ENCODE data around the gene SLC25A47. TPM values are rescaled to one million over a fixed set of nuclear protein-coding genes. Genes with fewer than 3 reads are reported as not detected.

SLC25A47 gene
- total and polyA plus RNA-seq, 2 experiments from 2014 or later, result 1.8 TPM

DNA sequence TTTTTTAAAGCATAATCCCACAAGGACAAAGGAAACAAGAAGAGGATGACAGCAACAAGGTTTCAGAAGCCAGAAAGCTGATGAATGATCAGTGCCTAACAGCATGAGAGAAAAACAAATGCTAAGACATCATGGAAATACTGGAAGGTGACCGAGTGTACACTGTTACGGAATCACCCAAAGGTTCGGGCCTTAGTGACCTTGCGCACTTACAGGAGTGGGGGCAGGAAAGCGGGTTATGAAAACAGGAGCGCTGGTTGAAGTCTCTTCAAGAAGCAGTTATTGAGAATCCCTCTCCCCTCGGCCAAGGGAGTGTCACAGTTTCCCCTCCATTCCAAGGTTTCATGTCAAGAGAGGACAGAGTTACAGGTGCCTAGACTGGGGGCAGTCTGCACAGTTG, 42.6 kb downstream of the SLC25A47 start:
- H3K9me2 ChIP-seq (replicated peaks; ENCODE audit: insufficient read depth), result no peaks in the 10 kb centered on the region
- no peaks in the 10 kb centered on the region for H4K20me1 ChIP-seq (ENCODE audit: insufficient read depth, poor library complexity, severe bottlenecking)
- H3K9me3 ChIP-seq (ENCODE audit: low read depth), result no peaks in the 10 kb centered on the region
- WGBS (ENCODE audit: low lambda C conversion rate, missing lambda C conversion rate), result 96% methylated on average over 6 of the region's 7 CpGs
- peaks cover 31% of the 10 kb centered on the region for H3K79me2 ChIP-seq
- H3K4me1 ChIP-seq (ENCODE audit: insufficient read depth), result peaks cover 18% of the 10 kb centered on the region
- no peak for DNase-seq (ENCODE audit: low spot score)
- H3K27me3 ChIP-seq, result no peaks in the 10 kb centered on the region
- H3K27ac ChIP-seq, result no peak overlapping the region
- no peak overlapping the region for H3K4me2 ChIP-seq
- no peak overlapping the region for H3K4me3 ChIP-seq
- no peak overlapping the region for H2AFZ ChIP-seq
- H3K36me3 ChIP-seq (replicated peaks; ENCODE audit: insufficient read depth, low read depth), result no peaks in the 10 kb centered on the region
- TF ChIP-seq EZH2phosphoT487 (IDR thresholded peaks at IDR 0.05; ENCODE audit: low read depth, severe bottlenecking, unreplicated experiment) (no peak), EZH2 (IDR thresholded peaks at IDR 0.05; ENCODE audit: borderline replicate concordance) (no peak)
- TF ChIP-seq, protein P1, sequence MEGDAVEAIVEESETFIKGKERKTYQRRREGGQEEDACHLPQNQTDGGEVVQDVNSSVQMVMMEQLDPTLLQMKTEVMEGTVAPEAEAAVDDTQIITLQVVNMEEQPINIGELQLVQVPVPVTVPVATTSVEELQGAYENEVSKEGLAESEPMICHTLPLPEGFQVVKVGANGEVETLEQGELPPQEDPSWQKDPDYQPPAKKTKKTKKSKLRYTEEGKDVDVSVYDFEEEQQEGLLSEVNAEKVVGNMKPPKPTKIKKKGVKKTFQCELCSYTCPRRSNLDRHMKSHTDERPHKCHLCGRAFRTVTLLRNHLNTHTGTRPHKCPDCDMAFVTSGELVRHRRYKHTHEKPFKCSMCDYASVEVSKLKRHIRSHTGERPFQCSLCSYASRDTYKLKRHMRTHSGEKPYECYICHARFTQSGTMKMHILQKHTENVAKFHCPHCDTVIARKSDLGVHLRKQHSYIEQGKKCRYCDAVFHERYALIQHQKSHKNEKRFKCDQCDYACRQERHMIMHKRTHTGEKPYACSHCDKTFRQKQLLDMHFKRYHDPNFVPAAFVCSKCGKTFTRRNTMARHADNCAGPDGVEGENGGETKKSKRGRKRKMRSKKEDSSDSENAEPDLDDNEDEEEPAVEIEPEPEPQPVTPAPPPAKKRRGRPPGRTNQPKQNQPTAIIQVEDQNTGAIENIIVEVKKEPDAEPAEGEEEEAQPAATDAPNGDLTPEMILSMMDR (IDR thresholded peaks at IDR 0.05; ENCODE audit: poor library complexity), result no peak

DNA sequence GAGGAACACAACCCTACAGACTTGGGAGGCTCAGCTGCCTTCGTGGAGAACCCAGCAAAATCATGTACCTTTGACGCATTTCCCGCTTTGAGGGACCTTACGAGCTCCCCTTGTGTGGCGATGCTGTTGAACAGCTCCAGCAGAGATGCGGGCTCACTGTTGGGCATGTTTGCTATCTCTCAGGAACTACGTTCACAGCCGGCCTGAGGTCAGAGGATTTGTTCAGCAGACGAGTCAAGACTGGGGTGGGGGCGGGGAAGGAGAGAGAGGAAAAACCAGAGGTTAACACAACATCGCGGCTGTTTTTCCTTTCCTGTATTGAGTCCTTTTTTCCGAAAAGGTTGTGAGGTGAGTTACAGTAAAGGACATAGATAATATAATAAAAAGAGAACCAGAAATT, 45.9 kb downstream of the SLC25A47 start:
- no peaks in the 10 kb centered on the region for H3K36me3 ChIP-seq (replicated peaks; ENCODE audit: insufficient read depth, low read depth)
- WGBS (ENCODE audit: low lambda C conversion rate, missing lambda C conversion rate), result 84% methylated on average over 13 of the region's 13 CpGs
- no peak for DNase-seq (ENCODE audit: low spot score)

DNA sequence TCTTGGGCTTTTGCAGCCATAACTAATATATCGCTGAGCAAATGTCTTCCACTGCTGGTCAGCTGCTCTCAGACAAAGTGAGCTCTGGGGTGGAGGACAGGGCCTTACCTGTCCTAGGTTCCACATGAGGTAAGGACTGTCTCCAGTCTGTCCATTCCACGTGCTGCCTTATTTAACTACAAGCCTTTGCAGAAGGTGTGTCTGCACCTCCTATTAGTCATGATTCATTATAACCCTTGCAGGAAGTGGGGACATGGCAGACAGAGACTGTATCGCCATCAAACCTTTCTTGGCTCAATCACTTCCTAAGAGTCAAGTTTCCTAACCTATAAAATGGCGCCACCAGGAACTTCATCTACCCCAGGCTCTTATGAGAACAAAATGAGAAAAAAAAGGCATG, 46.9 kb downstream of the SLC25A47 start:
- H2AFZ ChIP-seq, result no peak overlapping the region
- WGBS (ENCODE audit: low lambda C conversion rate, missing lambda C conversion rate), result 89% methylated on average over 4 of the region's 4 CpGs
- no peaks in the 10 kb centered on the region for H3K9me3 ChIP-seq (ENCODE audit: low read depth)
- no peak overlapping the region for H3K4me3 ChIP-seq
- H3K36me3 ChIP-seq (replicated peaks; ENCODE audit: insufficient read depth, low read depth), result no peaks in the 10 kb centered on the region
- H3K9me2 ChIP-seq (replicated peaks; ENCODE audit: insufficient read depth), result no peaks in the 10 kb centered on the region
- no peak for DNase-seq (ENCODE audit: low spot score)
- H3K27ac ChIP-seq, result no peak overlapping the region
- no peak overlapping the region for H3K4me2 ChIP-seq
- TF ChIP-seq, protein P1 (IDR thresholded peaks at IDR 0.05; ENCODE audit: poor library complexity), result no peak
- TF ChIP-seq EZH2 (IDR thresholded peaks at IDR 0.05; ENCODE audit: borderline replicate concordance), result no peak
- TF ChIP-seq EZH2phosphoT487 (IDR thresholded peaks at IDR 0.05; ENCODE audit: low read depth, severe bottlenecking, unreplicated experiment), result no peak
- H3K4me1 ChIP-seq (ENCODE audit: insufficient read depth), result peaks cover 7% of the 10 kb centered on the region
- H3K27me3 ChIP-seq, result no peaks in the 10 kb centered on the region
- H4K20me1 ChIP-seq (ENCODE audit: insufficient read depth, poor library complexity, severe bottlenecking), result no peaks in the 10 kb centered on the region
- H3K79me2 ChIP-seq, result peaks cover 69% of the 10 kb centered on the region

More for the DNA sequence above, 45.9 kb downstream of the SLC25A47 start:
- TF ChIP-seq EZH2 (IDR thresholded peaks at IDR 0.05; ENCODE audit: borderline replicate concordance) (no peak), EZH2phosphoT487 (IDR thresholded peaks at IDR 0.05; ENCODE audit: low read depth, severe bottlenecking, unreplicated experiment) (no peak)
- TF ChIP-seq, protein P1 (IDR thresholded peaks at IDR 0.05; ENCODE audit: poor library complexity), result no peak
- Histone ChIP-seq H3K4me1 (ENCODE audit: insufficient read depth) (peaks cover 5% of the 10 kb centered on the region), H3K27me3 (no peaks in the 10 kb centered on the region), H3K9me2 (replicated peaks; ENCODE audit: insufficient read depth) (no peaks in the 10 kb centered on the region), H4K20me1 (ENCODE audit: insufficient read depth, poor library complexity, severe bottlenecking) (no peaks in the 10 kb centered on the region), H3K4me2 (no peak overlapping the region), H2AFZ (no peak overlapping the region), H3K4me3 (no peak overlapping the region), H3K27ac (no peak overlapping the region), H3K79me2 (peaks cover 60% of the 10 kb centered on the region), H3K9me3 (ENCODE audit: low read depth) (no peaks in the 10 kb centered on the region)

DNA sequence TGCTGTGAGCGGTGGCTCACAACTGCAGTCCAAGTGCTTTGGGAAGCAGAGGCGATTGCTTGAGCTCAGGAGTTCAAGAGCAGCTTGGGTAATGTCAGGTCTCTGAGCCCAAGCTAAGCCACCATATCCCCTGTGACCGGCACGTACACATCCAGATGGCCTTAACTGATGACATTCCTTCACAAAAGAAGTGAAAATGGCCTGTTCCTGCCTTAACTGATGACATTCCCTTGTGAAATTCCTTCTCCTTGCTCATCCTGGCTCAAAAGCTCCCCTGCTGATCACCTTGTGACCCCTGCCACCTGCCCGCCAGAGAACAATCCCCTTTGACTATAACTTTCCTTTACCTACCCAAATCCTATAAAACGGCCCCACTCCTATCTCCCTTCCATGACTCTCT, 48.6 kb downstream of the SLC25A47 start:
- Histone ChIP-seq H4K20me1 (ENCODE audit: insufficient read depth, poor library complexity, severe bottlenecking) (no peaks in the 10 kb centered on the region), H3K27me3 (no peaks in the 10 kb centered on the region), H3K4me2 (peak overlapping the region; percentile 78), H3K27ac (no peak overlapping the region), H3K4me3 (no peak overlapping the region), H3K4me1 (ENCODE audit: insufficient read depth) (peaks cover 9% of the 10 kb centered on the region), H3K79me2 (peaks cover 66% of the 10 kb centered on the region), H2AFZ (no peak overlapping the region), H3K36me3 (replicated peaks; ENCODE audit: insufficient read depth, low read depth) (no peaks in the 10 kb centered on the region), H3K9me3 (ENCODE audit: low read depth) (no peaks in the 10 kb centered on the region), H3K9me2 (replicated peaks; ENCODE audit: insufficient read depth) (no peaks in the 10 kb centered on the region)
- 76% methylated on average over 6 of the region's 6 CpGs for WGBS (ENCODE audit: low lambda C conversion rate, missing lambda C conversion rate)
- DNase-seq (ENCODE audit: low spot score), result no peak
- TF ChIP-seq EZH2 (IDR thresholded peaks at IDR 0.05; ENCODE audit: borderline replicate concordance) (no peak), EZH2phosphoT487 (IDR thresholded peaks at IDR 0.05; ENCODE audit: low read depth, severe bottlenecking, unreplicated experiment) (no peak)
- TF ChIP-seq, protein P1 (IDR thresholded peaks at IDR 0.05; ENCODE audit: poor library complexity), result no peak

All from hepatocyte (in vitro differentiated cells).